ENCODE results near the gene ENO2. TPM values are rescaled to one million over a fixed set of nuclear protein-coding genes. Genes with fewer than 3 reads are reported as not detected.
A peak's percentile ranks its signal among the peaks of the same experiment; 100 is the strongest.

The ENO2 gene
- total and polyA plus RNA-seq, 4 donors, result 1.1 to 3.1 (median 1.4) TPM

DNA sequence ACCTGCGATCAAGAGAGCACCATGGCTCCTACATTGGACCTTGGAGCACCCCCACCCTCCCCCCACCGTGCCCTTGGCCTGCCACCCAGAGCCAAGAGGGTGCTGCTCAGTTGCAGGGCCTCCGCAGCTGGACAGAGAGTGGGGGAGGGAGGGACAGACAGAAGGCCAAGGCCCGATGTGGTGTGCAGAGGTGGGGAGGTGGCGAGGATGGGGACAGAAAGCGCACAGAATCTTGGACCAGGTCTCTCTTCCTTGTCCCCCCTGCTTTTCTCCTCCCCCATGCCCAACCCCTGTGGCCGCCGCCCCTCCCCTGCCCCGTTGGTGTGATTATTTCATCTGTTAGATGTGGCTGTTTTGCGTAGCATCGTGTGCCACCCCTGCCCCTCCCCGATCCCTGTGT is 27.4 kb downstream of the ENO2 start:
- H3K4me3 ChIP-seq (ENCODE audit: low read depth in 1 of 3, low read length in 3 of 3), result no peak overlapping the region
- no peaks in the 10 kb centered on the region for H3K36me3 ChIP-seq (ENCODE audit: control insufficient read depth in 4 of 4, insufficient read depth in 3 of 4, low read depth in 1 of 4, low read length in 3 of 4)
- 74% methylated on average over 12 of the region's 12 CpGs for WGBS
- TF ChIP-seq RAD21 (IDR thresholded peaks at IDR 0.05), result no peak
- no peak for TF ChIP-seq RXRA (IDR thresholded peaks at IDR 0.05)
- TF ChIP-seq TAF1 (conservative IDR thresholded peaks at IDR 0.05), result no peak
- TF ChIP-seq, protein P1, sequence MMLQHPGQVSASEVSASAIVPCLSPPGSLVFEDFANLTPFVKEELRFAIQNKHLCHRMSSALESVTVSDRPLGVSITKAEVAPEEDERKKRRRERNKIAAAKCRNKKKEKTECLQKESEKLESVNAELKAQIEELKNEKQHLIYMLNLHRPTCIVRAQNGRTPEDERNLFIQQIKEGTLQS (IDR thresholded peaks at IDR 0.05), result no peak
- peaks cover 19 to 63% (median 41%) of the 10 kb centered on the region in 4 donors for H3K4me1 ChIP-seq (ENCODE audit: control insufficient read depth in 4 of 4, insufficient read depth in 4 of 4, low read length in 3 of 4)
- DNase-seq (ENCODE audit: low spot score), result no peak
- no peaks in the 10 kb centered on the region for H3K9me3 ChIP-seq (ENCODE audit: control insufficient read depth in 4 of 4, low read length in 3 of 4)
- no peaks in the 10 kb centered on the region for H3K27me3 ChIP-seq (ENCODE audit: control insufficient read depth in 4 of 4, insufficient read depth in 4 of 4, low read length in 3 of 4)
- H3K27ac ChIP-seq (ENCODE audit: low read depth in 1 of 2, low read length in 2 of 2), result peak overlapping the region in 1 of 2 donors; percentile 35
- H3K9ac ChIP-seq (ENCODE audit: low read depth in 1 of 2, low read length in 2 of 2), result no peak overlapping the region

DNA sequence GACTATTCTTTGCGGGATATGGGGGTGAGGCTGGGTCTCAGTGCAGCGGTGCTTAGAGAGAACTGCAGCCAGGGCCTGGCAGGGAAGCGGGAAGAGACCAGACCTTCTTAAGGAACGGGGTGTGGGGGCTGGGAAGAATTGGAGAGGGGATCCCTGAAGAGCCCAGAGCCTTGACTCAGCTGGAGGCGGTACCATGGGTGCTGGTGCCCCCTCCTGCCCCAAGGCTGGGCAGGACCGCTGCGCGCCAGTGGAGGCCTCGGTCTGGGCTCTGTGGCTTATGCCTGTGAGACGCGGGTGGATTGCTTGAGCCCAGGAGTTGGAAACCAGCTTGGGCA is 27.9 kb downstream of the ENO2 start:
- Histone ChIP-seq H3K9ac (ENCODE audit: low read depth in 1 of 2, low read length in 2 of 2) (no peak overlapping the region), H3K27me3 (ENCODE audit: control insufficient read depth in 4 of 4, insufficient read depth in 4 of 4, low read length in 3 of 4) (no peaks in the 10 kb centered on the region), H3K4me3 (ENCODE audit: low read depth in 1 of 3, low read length in 3 of 3) (no peak overlapping the region), H3K27ac (ENCODE audit: low read depth in 1 of 2, low read length in 2 of 2) (peak overlapping the region; percentile 24 to 47), H3K4me1 (ENCODE audit: control insufficient read depth in 4 of 4, insufficient read depth in 4 of 4, low read length in 3 of 4) (peaks cover 15 to 63% (median 46%) of the 10 kb centered on the region in 4 donors), H3K36me3 (ENCODE audit: control insufficient read depth in 4 of 4, insufficient read depth in 3 of 4, low read depth in 1 of 4, low read length in 3 of 4) (no peaks in the 10 kb centered on the region), H3K9me3 (ENCODE audit: control insufficient read depth in 4 of 4, low read length in 3 of 4) (no peaks in the 10 kb centered on the region)
- DNase-seq (ENCODE audit: low spot score), result no peak
- TF ChIP-seq, protein P1 (IDR thresholded peaks at IDR 0.05), result no peak
- TF ChIP-seq YY1 (IDR thresholded peaks at IDR 0.05) (no peak), FOXA1 (IDR thresholded peaks at IDR 0.05) (no peak), HNF4G (IDR thresholded peaks at IDR 0.05) (no peak), NR2F2 (IDR thresholded peaks at IDR 0.05) (no peak), EGR1 (IDR thresholded peaks at IDR 0.05; ENCODE audit: low read depth in 2 of 2) (no peak), JUND (IDR thresholded peaks at IDR 0.05) (no peak), GABPA (IDR thresholded peaks at IDR 0.05 in 1 of 2, conservative IDR thresholded peaks at IDR 0.05 in 1 of 2) (no peak), SP1 (IDR thresholded peaks at IDR 0.05) (no peak), RXRA (IDR thresholded peaks at IDR 0.05) (no peak), RAD21 (IDR thresholded peaks at IDR 0.05) (no peak), FOXA2 (IDR thresholded peaks at IDR 0.05) (no peak), HNF4A (conservative IDR thresholded peaks at IDR 0.05) (no peak), TAF1 (conservative IDR thresholded peaks at IDR 0.05) (no peak)
- TF ChIP-seq, protein P2, sequence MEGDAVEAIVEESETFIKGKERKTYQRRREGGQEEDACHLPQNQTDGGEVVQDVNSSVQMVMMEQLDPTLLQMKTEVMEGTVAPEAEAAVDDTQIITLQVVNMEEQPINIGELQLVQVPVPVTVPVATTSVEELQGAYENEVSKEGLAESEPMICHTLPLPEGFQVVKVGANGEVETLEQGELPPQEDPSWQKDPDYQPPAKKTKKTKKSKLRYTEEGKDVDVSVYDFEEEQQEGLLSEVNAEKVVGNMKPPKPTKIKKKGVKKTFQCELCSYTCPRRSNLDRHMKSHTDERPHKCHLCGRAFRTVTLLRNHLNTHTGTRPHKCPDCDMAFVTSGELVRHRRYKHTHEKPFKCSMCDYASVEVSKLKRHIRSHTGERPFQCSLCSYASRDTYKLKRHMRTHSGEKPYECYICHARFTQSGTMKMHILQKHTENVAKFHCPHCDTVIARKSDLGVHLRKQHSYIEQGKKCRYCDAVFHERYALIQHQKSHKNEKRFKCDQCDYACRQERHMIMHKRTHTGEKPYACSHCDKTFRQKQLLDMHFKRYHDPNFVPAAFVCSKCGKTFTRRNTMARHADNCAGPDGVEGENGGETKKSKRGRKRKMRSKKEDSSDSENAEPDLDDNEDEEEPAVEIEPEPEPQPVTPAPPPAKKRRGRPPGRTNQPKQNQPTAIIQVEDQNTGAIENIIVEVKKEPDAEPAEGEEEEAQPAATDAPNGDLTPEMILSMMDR (IDR thresholded peaks at IDR 0.05; ENCODE audit: low read depth, low read length, missing input control), result no peak
- TF ChIP-seq, protein P3, sequence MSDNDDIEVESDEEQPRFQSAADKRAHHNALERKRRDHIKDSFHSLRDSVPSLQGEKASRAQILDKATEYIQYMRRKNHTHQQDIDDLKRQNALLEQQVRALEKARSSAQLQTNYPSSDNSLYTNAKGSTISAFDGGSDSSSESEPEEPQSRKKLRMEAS (IDR thresholded peaks at IDR 0.05), result no peak
- TF ChIP-seq, protein P4, sequence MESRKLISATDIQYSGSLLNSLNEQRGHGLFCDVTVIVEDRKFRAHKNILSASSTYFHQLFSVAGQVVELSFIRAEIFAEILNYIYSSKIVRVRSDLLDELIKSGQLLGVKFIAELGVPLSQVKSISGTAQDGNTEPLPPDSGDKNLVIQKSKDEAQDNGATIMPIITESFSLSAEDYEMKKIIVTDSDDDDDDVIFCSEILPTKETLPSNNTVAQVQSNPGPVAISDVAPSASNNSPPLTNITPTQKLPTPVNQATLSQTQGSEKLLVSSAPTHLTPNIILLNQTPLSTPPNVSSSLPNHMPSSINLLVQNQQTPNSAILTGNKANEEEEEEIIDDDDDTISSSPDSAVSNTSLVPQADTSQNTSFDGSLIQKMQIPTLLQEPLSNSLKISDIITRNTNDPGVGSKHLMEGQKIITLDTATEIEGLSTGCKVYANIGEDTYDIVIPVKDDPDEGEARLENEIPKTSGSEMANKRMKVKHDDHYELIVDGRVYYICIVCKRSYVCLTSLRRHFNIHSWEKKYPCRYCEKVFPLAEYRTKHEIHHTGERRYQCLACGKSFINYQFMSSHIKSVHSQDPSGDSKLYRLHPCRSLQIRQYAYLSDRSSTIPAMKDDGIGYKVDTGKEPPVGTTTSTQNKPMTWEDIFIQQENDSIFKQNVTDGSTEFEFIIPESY (IDR thresholded peaks at IDR 0.05), result no peak
- TF ChIP-seq, protein P5, sequence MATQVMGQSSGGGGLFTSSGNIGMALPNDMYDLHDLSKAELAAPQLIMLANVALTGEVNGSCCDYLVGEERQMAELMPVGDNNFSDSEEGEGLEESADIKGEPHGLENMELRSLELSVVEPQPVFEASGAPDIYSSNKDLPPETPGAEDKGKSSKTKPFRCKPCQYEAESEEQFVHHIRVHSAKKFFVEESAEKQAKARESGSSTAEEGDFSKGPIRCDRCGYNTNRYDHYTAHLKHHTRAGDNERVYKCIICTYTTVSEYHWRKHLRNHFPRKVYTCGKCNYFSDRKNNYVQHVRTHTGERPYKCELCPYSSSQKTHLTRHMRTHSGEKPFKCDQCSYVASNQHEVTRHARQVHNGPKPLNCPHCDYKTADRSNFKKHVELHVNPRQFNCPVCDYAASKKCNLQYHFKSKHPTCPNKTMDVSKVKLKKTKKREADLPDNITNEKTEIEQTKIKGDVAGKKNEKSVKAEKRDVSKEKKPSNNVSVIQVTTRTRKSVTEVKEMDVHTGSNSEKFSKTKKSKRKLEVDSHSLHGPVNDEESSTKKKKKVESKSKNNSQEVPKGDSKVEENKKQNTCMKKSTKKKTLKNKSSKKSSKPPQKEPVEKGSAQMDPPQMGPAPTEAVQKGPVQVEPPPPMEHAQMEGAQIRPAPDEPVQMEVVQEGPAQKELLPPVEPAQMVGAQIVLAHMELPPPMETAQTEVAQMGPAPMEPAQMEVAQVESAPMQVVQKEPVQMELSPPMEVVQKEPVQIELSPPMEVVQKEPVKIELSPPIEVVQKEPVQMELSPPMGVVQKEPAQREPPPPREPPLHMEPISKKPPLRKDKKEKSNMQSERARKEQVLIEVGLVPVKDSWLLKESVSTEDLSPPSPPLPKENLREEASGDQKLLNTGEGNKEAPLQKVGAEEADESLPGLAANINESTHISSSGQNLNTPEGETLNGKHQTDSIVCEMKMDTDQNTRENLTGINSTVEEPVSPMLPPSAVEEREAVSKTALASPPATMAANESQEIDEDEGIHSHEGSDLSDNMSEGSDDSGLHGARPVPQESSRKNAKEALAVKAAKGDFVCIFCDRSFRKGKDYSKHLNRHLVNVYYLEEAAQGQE (IDR thresholded peaks at IDR 0.05), result no peak
- WGBS, result 92% methylated on average over 11 of the region's 11 CpGs
